VCaP (cell line): ENCODE measurements around the gene HSP90AB1.

Source experiments
- H3K27ac ChIP-seq: fragments of 450-650 bp; 2 replicates; pipeline ENCODE4 v1.5.1; 2017
- CTCF ChIP-seq: fragments of 450-650 bp; conservative IDR thresholded peaks from 2 replicates; pipeline ENCODE4 v1.5.1; 2017; ENCODE audit warnings: mild to moderate bottlenecking, moderate library complexity

The HSP90AB1 gene

DNA sequence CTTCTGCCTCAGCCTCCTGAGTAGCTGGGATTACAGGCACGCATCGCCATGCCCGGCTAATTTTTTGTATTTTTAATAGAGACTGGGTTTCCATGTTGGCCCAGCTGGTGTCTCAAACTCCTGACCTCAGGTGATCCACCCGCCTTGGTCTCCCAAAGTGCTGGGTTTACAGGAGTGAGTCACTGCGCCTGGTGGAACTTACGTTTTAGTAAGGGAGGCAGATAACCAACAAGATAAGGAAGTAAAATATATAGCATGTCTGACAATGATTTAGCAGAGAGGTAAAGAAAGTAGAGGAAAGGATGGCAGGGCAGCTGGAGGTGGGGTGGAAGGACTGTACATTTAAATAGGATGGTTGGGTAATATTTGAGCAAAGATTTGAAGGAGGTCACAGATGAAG, 42.9 kb upstream of the HSP90AB1 start:
- no peak for TF ChIP-seq CTCF
- H3K27ac ChIP-seq: no peak overlapping the region

DNA sequence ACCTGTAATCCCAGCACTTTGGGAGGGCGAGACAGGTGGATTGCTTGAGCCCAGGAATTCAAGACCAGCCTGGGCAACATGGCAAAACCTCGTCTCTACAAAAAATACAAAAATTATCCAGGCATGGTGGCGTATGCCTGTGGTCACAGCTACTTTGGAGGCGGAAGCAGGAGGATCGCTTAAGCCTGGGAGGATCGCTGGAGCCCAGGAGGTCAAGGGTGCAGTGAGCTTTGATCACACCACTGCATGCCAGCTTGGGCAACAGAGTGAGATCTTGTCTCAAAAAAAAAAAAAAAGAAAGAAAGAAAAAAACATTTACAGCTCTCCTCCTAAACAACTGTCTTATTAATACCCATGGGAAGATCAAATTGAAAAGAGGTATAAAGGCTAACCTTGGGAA, 38.9 kb upstream of the HSP90AB1 start:
- TF ChIP-seq CTCF: no peak
- no peak overlapping the region for H3K27ac ChIP-seq

GRCh38 chr6:44211284-44211683, 35.6 kb upstream of the HSP90AB1 start:
- no peak for TF ChIP-seq CTCF
- no peak overlapping the region for H3K27ac ChIP-seq

DNA sequence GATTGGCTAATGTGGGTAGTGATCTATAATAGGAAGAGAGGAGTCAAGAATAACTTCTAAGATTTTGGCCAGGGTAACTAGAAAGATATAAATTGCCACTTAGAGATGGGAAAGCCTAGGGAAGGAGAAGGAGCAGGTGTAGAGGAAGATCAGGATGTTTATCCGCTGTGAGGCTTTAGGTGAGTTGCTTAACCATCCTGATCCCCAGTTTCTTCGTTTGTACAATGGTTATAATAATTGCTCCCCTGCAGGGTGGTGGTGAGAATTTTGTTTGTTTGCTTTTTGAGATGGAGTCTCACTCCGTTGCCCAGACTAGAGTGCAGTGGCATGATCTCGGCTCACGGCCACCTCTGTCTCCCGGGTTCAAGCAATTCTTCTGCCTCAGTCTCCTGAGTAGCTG, 32.6 kb upstream of the HSP90AB1 start:
- TF ChIP-seq CTCF: no peak
- no peak overlapping the region for H3K27ac ChIP-seq

DNA sequence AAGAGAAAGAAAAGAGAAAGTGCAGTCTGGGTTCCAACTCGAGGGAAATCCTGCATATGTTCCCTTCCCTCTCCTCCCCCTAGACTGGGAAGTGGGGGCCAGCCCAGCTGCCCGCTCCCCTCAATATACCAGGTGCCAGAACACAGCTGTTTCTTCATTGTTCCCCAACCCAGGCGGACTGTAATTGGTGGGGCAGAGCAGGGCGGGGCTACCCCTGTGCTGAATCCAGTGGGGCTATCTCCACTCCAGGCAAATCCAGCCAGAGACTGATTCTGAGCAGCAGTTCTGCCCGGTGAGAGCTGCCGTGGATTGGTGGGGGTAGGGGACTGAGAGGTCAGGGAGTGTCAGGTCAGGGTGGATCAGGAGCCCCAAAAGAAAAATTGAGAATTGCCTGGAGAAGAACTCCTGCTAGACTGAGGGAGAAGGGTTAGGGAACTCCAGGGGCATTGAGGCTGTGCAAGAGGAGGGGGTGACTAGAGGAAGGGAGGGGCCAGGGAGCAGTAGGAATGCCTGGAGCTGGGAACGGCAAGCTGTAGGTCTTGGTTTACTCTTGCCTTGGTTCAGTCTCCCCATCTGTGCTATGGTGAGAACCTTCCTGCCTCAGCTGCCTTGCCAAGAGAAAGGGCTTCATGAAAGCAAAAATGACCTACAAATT, 30.1 kb upstream of the HSP90AB1 start, which contains the start of gene MYMX:
TSS of gene MYMX (plus strand) at position 250 of the 655 bp plus-strand sequence. CDS start 546 bp downstream, outside the sequence.
- peak within 1 kb of the TSS; percentile 78; the same call in 1 of the 2 replicates for H3K27ac ChIP-seq

DNA sequence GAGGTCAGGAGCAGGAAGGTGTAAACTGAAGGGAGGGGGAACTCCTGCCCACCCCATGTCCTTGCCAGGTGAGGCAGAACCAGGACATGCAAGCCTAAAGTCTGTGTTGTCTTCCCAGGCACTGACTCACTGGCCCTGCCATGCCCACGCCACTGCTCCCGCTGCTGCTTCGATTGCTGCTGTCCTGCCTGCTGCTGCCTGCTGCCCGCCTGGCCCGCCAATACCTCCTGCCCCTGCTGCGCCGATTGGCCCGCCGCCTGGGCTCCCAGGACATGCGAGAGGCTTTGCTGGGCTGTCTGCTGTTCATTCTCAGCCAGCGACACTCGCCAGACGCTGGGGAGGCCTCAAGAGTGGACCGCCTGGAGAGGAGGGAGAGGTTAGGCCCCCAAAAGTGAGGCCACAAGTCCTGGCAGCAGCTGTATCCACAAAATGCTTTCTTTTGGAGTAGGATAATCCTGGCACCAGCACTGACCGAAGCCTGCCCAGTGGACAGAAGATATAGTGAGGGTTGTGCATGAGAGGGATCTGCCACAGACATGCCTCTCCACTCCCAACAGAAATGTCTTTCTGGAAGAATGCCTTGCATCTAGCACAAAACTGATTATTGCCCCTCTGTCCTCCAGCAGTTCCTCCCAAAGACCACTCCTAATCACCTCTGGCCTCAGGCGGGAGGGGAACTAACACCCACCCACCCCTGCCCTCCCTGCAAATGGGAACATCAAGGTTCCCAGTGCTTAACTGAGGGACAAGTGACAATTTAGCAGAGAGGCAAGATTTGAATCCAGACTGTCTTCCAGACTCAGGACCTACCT, 29.4 kb upstream of the HSP90AB1 start:
- peak overlapping the region; percentile 78; the same call in 1 of the 2 replicates for H3K27ac ChIP-seq

More for the DNA sequence above, 30.1 kb upstream of the HSP90AB1 start, which contains the start of gene MYMX:
- no peak for TF ChIP-seq CTCF

More for the DNA sequence above, 29.4 kb upstream of the HSP90AB1 start:
- TF ChIP-seq CTCF: no peak
